SK-N-SH treated with all-trans-retinoic acid at 6 μM for 48 hours (cell line): ENCODE measurements around the gene PLCB3.

Source experiments
- PPARA ChIP-seq: fragments of 250-450 bp; sonication (Bioruptor Pico); IDR thresholded peaks from 2 replicates; pipeline ENCODE4 v1.5.0; 2020; ENCODE audit warnings: mild to moderate bottlenecking, borderline replicate concordance
- TOX ChIP-seq: fragments of 250-450 bp; sonication (Bioruptor Pico); IDR thresholded peaks from 2 replicates; pipeline ENCODE4 v1.8.0; 2021; ENCODE audit warnings: mild to moderate bottlenecking, moderate library complexity, borderline replicate concordance
- ZFP3 ChIP-seq: fragments of 250-450 bp; sonication (Bioruptor Pico); IDR thresholded peaks from 2 replicates; pipeline ENCODE4 v1.5.0; 2020; ENCODE audit warnings: mild to moderate bottlenecking, moderate library complexity
- ZNF565 ChIP-seq: fragments of 450-650 bp; formaldehyde crosslinking; conservative IDR thresholded peaks from 2 replicates; pipeline ENCODE4 v1.5.0; 2020; ENCODE audit warnings: low read depth, mild to moderate bottlenecking, moderate library complexity
- ZNF8 ChIP-seq: fragments of 450-650 bp; formaldehyde crosslinking; IDR thresholded peaks from 2 replicates; pipeline ENCODE4 v1.5.0; 2020; ENCODE audit warnings: mild to moderate bottlenecking, moderate library complexity
- TF ChIP-seq, protein P1 (sequence below): fragments of 250-450 bp; sonication (Bioruptor Pico); IDR thresholded peaks from 2 replicates; pipeline ENCODE4 v1.5.1; 2021; ENCODE audit warnings: mild to moderate bottlenecking, moderate library complexity

DNA sequence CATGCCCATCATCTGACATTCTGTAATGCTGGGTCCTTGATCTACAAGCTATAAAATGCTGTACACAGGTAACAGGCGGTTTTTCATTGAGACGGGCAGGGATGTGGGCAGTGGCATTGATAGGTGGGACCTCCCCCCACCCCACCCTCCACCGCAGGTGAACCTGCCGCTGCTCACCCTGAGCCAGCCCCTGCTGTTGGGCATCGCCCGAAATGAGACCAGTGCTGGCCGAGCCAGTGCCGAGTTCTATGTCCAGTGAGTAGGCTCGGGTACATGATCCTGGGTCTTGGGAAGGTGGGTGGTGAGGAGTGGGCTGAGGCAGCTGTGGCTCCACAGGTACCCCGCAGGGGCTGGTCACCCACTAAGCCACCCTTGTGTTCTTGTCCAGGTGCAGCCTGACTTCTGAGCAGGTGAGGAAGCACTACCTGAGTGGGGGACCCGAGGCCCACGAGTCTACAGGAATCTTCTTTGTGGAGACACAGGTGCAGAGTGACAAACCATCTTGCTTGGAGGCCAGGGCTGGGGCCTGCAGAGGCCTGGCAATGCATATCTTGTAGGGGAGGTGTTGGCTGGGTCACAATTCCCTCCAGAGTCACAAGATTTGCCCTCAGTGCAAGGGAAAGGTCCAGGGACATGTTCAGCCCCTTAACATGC is 22.1 kb upstream of the PLCB3 start:
- TF ChIP-seq TOX (CRISPR knock-in tag) (no peak), PPARA (CRISPR knock-in tag) (no peak), ZNF8 (CRISPR knock-in tag) (no peak), ZNF565 (CRISPR knock-in tag) (no peak), ZFP3 (CRISPR knock-in tag) (no peak)
- TF ChIP-seq, protein P1, sequence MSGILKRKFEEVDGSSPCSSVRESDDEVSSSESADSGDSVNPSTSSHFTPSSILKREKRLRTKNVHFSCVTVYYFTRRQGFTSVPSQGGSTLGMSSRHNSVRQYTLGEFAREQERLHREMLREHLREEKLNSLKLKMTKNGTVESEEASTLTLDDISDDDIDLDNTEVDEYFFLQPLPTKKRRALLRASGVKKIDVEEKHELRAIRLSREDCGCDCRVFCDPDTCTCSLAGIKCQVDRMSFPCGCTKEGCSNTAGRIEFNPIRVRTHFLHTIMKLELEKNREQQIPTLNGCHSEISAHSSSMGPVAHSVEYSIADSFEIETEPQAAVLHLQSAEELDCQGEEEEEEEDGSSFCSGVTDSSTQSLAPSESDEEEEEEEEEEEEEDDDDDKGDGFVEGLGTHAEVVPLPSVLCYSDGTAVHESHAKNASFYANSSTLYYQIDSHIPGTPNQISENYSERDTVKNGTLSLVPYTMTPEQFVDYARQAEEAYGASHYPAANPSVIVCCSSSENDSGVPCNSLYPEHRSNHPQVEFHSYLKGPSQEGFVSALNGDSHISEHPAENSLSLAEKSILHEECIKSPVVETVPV (CRISPR knock-in tag) = no peak
